ENCODE measurements around the gene TCP11L2. TPM values are rescaled to one million over a fixed set of nuclear protein-coding genes. Genes with fewer than 3 reads are reported as not detected.

TCP11L2 gene
- total and polyA plus RNA-seq, 2 of the 13 experiments (the other 11 are each of a cell fraction or from before 2014, with no cell fraction given) = 4.6 to 24.1 TPM

DNA sequence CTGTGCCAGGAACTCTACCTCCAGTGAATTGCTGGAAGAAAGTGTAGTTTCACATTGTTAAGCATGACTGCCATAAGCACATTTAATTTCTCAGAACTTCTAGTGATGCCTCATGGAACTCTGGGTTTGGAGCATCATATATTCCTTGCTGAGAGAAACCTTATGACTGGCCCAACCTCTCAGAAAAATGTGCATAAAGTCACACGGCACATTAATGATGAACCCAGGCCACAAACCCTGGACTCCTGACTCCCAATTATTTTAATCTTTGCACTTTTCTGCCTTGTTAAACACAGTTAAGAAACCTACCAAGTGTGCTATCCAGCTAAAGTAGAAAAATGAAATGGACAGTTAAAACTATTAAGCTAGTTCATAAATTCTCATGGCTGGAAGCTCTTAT lies 5.6 kb downstream of the TCP11L2 start:
- no peaks in the 10 kb centered on the region for H3K9me3 ChIP-seq (ENCODE audit: low read length)
- no TSS peak for BruUV-seq (replicated peaks)
- no peak overlapping the region for H2AFZ ChIP-seq (ENCODE audit: low read length)
- intact Hi-C loops (cut with micrococcal nuclease; ENCODE audit: unreplicated experiment) = no loop called here
- in situ Hi-C loops (cut with HindIII; ENCODE audit: extremely low pct_ligation_motif_present, low pct_unique_long_range_greater_than_20kb) = no loop called here
- no peaks in the 10 kb centered on the region for H3K27me3 ChIP-seq (ENCODE audit: control insufficient read depth in 1 of 2, insufficient read depth in 2 of 2, low read length in 2 of 2)
- DNase-seq (ENCODE audit: low spot score) (no peak), ATAC-seq (no peak), FAIRE-seq (no peak)
- H3K27ac ChIP-seq (ENCODE audit: extremely low read length, insufficient read depth, low read length) = no peak overlapping the region
- H3K4me1 ChIP-seq (ENCODE audit: insufficient read depth, low read length) = peaks cover 65% of the 10 kb centered on the region
- H3K79me2 ChIP-seq (ENCODE audit: insufficient read depth, low read length) = peaks cover 2% of the 10 kb centered on the region
- no peak for TF ChIP-seq ATAD3A (CRISPR knock-in tag; IDR thresholded peaks at IDR 0.05)
- TF ChIP-seq, protein P1, sequence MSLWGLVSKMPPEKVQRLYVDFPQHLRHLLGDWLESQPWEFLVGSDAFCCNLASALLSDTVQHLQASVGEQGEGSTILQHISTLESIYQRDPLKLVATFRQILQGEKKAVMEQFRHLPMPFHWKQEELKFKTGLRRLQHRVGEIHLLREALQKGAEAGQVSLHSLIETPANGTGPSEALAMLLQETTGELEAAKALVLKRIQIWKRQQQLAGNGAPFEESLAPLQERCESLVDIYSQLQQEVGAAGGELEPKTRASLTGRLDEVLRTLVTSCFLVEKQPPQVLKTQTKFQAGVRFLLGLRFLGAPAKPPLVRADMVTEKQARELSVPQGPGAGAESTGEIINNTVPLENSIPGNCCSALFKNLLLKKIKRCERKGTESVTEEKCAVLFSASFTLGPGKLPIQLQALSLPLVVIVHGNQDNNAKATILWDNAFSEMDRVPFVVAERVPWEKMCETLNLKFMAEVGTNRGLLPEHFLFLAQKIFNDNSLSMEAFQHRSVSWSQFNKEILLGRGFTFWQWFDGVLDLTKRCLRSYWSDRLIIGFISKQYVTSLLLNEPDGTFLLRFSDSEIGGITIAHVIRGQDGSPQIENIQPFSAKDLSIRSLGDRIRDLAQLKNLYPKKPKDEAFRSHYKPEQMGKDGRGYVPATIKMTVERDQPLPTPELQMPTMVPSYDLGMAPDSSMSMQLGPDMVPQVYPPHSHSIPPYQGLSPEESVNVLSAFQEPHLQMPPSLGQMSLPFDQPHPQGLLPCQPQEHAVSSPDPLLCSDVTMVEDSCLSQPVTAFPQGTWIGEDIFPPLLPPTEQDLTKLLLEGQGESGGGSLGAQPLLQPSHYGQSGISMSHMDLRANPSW (CRISPR knock-in tag; IDR thresholded peaks at IDR 0.05; ENCODE audit: borderline replicate concordance) = no peak
- no peak for TF ChIP-seq ZNF180 (CRISPR knock-in tag; IDR thresholded peaks at IDR 0.05; ENCODE audit: borderline replicate concordance, low read depth)
- no peak for TF ChIP-seq GATAD2A (CRISPR knock-in tag; IDR thresholded peaks at IDR 0.05)
- no peak for TF ChIP-seq PAX8 (CRISPR knock-in tag; IDR thresholded peaks at IDR 0.05; ENCODE audit: borderline replicate concordance)
- TF ChIP-seq, protein P2, sequence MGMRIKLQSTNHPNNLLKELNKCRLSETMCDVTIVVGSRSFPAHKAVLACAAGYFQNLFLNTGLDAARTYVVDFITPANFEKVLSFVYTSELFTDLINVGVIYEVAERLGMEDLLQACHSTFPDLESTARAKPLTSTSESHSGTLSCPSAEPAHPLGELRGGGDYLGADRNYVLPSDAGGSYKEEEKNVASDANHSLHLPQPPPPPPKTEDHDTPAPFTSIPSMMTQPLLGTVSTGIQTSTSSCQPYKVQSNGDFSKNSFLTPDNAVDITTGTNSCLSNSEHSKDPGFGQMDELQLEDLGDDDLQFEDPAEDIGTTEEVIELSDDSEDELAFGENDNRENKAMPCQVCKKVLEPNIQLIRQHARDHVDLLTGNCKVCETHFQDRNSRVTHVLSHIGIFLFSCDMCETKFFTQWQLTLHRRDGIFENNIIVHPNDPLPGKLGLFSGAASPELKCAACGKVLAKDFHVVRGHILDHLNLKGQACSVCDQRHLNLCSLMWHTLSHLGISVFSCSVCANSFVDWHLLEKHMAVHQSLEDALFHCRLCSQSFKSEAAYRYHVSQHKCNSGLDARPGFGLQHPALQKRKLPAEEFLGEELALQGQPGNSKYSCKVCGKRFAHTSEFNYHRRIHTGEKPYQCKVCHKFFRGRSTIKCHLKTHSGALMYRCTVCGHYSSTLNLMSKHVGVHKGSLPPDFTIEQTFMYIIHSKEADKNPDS (CRISPR knock-in tag; IDR thresholded peaks at IDR 0.05) = no peak
- TF ChIP-seq ZNF589 (CRISPR knock-in tag; conservative IDR thresholded peaks at IDR 0.05) = no peak
- no peak for TF ChIP-seq SOX13 (IDR thresholded peaks at IDR 0.05)
- no peak for TF ChIP-seq SOX13 (CRISPR knock-in tag; conservative IDR thresholded peaks at IDR 0.05 in 1 of 2, IDR thresholded peaks at IDR 0.05 in 1 of 2)
- TF ChIP-seq, protein P3, sequence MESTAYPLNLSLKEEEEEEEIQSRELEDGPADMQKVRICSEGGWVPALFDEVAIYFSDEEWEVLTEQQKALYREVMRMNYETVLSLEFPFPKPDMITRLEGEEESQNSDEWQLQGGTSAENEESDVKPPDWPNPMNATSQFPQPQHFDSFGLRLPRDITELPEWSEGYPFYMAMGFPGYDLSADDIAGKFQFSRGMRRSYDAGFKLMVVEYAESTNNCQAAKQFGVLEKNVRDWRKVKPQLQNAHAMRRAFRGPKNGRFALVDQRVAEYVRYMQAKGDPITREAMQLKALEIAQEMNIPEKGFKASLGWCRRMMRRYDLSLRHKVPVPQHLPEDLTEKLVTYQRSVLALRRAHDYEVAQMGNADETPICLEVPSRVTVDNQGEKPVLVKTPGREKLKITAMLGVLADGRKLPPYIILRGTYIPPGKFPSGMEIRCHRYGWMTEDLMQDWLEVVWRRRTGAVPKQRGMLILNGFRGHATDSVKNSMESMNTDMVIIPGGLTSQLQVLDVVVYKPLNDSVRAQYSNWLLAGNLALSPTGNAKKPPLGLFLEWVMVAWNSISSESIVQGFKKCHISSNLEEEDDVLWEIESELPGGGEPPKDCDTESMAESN (CRISPR knock-in tag; conservative IDR thresholded peaks at IDR 0.05) = no peak
- no peak for TF ChIP-seq RBM22 (optimal IDR thresholded peaks at IDR 0.05; ENCODE audit: low read length)
- TF ChIP-seq IKZF4 (CRISPR knock-in tag; IDR thresholded peaks at IDR 0.05; ENCODE audit: borderline replicate concordance, low read depth, not compliant biosample characterization) = no peak
- ChIA-PET CTCF (ENCODE audit: low intra/inter-chr PET ratio, low total read pairs) (no interaction called here), POLR2A (no interaction called here)
- H3K4me3 ChIP-seq (replicated peaks in 1 of 3; ENCODE audit: insufficient read depth in 1 of 3, low read depth in 2 of 3, low read length in 3 of 3) = no peak overlapping the region
- H3K9ac ChIP-seq (ENCODE audit: insufficient read depth, low read depth, low read length) = no peak overlapping the region
- H4K20me1 ChIP-seq (ENCODE audit: insufficient read depth, low read length) = no peaks in the 10 kb centered on the region
- H3K36me3 ChIP-seq (replicated peaks in 1 of 2; ENCODE audit: control insufficient read depth in 1 of 2, insufficient read depth in 2 of 2, low read length in 2 of 2) = no peaks in the 10 kb centered on the region
- WGBS (ENCODE audit: low lambda C conversion rate) = 95% methylated on average over 1 of the region's 1 CpG
- H3K4me2 ChIP-seq (ENCODE audit: low read depth, low read length) = no peak overlapping the region
